C4-2B (cell line): Measurements from ENCODE around the gene PILRB.
"Not testable (repeated sequence)": the region's sequence is repeated elsewhere in the genome, so short reads cannot be mapped to it uniquely, and the experiment has no call there.

Experiments
- H3K27ac ChIP-seq: fragments of 450-650 bp; 2 replicates; pipeline ENCODE4 v1.5.1; 2017
- ZFX ChIP-seq: fragments of 450-650 bp; IDR thresholded peaks from 2 replicates; pipeline ENCODE4 v1.6.1; 2017
- TF ChIP-seq, protein P1 (sequence below): fragments of 450-650 bp; conservative IDR thresholded peaks from 2 replicates; pipeline ENCODE4 v1.5.1; 2017; ENCODE audit warnings: mild to moderate bottlenecking

Gene PILRB

DNA sequence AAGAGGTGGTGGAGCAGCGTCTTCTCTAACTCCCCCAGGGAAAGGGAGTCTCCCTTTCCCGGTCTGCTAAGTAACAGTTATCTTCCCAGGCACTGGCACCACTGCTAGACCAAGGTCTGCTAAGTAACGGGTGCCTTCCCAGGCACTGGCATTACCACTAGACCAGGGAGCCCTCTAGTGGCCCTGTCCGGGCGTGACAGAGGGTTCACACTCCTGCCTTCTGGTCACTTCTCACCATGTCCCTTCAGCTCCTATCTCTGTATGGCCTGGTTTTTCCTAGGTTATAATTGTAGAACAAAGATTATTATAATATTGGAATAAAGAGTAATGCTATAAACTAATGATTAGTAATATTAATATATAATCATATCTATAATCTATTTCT, 12.6 kb upstream of the PILRB start:
- not testable (repeated sequence) for H3K27ac ChIP-seq
- TF ChIP-seq, protein P1, sequence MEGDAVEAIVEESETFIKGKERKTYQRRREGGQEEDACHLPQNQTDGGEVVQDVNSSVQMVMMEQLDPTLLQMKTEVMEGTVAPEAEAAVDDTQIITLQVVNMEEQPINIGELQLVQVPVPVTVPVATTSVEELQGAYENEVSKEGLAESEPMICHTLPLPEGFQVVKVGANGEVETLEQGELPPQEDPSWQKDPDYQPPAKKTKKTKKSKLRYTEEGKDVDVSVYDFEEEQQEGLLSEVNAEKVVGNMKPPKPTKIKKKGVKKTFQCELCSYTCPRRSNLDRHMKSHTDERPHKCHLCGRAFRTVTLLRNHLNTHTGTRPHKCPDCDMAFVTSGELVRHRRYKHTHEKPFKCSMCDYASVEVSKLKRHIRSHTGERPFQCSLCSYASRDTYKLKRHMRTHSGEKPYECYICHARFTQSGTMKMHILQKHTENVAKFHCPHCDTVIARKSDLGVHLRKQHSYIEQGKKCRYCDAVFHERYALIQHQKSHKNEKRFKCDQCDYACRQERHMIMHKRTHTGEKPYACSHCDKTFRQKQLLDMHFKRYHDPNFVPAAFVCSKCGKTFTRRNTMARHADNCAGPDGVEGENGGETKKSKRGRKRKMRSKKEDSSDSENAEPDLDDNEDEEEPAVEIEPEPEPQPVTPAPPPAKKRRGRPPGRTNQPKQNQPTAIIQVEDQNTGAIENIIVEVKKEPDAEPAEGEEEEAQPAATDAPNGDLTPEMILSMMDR: peak; percentile 25; the same call in 1 of the 2 replicates

DNA sequence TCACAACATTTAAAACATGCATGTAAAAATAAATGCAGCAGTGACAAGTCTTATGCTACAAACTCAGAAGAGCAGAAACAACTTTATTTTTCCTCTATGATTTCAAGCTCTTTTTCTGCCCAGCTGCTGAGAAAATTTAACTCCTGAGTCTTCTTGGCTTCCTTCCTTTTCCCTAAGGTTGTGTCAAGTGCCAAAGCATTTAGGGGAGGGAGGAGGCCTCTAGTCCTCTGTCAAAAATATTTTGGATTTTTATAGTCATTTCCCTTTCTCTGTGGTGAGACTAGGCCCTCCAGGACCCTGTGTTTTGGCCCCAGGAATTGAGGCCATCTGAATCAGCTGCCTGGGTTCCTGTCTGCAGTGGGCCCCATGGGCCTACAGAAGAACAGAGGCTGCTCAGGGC, 11.0 kb upstream of the PILRB start:
- no peak overlapping the region for H3K27ac ChIP-seq
- TF ChIP-seq, protein P1: no peak
- no peak for TF ChIP-seq ZFX

DNA sequence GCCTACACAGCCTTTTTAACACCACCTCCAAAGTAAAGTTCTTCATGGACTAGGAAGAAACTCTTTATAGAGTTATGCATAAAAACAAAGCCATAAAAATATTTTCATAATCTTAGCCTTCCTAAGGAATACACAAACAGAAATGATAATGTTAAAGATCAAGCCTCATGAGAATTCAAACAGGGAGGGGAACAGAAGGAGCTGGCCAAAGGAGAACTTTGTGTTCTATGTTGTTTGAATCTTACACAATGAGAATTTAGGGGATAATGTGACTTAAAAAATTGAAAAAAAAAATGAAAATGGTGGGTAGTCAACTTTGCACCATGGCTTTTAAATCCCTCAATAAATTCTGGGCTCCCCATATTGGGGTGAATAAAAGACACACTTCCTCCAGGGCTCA, 9.1 kb upstream of the PILRB start:
- TF ChIP-seq ZFX: no peak
- TF ChIP-seq, protein P1: no peak
- no peak overlapping the region for H3K27ac ChIP-seq

DNA sequence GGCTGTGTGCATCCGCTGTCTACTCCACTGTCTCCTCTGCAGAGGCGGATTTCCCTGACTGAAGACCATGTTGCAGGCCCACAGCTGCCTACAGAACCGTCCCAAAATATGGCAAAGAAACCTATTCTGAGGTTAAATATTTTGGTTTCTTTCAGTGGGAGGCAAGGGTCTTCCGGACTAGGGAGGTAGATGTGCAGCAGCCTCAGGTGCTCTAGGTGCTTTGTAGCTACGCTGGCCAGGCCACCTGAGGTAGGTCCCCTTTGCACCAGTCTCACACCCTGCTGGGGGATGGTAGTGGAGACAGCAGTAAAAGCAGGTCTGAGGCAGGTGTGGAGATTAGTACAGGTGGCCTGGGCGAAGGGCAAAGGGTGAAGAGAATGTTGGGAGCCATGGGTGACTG, 8.2 kb upstream of the PILRB start:
- H3K27ac ChIP-seq: no peak overlapping the region
- TF ChIP-seq, protein P1: no peak
- TF ChIP-seq ZFX: no peak

DNA sequence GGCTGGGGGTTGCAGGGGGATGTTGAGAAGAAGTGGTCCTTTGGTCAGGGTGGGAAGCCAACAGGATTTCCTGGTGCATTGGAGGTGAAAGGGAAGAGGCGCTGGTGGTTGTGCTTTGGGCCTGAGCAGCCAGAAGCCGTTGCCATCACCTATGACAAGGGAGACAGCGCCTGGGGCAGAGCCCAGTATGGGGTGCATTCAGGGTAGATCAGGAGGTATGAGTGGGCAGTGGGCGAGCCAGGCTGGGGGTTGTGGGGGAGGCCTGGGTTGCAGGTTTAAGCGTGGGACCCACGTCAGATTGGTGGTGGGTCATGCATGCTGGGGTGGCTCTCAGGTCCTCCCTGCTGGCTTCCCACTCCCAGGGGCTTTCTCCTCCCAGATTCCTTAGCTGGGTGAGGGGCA, 6.3 kb upstream of the PILRB start:
- TF ChIP-seq ZFX: no peak
- TF ChIP-seq, protein P1: no peak
- no peak overlapping the region for H3K27ac ChIP-seq

DNA sequence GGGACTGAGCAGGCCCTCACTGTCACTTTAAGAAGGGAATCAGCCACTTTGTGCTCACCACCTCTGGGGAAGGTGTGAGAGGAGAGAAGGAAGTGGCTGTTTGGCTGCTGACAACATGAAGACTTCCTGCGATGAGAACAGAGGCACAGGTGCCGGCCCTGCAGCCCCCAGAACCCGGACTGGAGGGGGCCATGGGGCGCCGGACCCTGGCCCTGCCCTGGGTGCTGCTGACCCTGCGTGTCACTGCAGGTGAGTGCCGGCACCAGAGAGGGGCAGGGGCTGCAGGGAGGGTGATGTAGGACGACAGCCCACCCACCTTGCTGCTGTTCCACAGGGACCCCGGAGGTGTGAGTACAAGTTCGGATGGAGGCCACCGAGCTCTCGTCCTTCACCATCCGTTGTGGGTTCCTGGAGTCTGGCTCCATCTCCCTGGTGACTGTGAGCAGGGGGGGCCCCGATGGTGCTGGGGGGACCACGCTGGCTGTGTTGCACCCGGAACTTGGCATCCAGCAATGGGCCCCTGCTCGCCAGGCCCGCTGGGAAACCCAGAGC, 5.6 kb upstream of the PILRB start:
- H3K27ac ChIP-seq: not testable (repeated sequence)

DNA sequence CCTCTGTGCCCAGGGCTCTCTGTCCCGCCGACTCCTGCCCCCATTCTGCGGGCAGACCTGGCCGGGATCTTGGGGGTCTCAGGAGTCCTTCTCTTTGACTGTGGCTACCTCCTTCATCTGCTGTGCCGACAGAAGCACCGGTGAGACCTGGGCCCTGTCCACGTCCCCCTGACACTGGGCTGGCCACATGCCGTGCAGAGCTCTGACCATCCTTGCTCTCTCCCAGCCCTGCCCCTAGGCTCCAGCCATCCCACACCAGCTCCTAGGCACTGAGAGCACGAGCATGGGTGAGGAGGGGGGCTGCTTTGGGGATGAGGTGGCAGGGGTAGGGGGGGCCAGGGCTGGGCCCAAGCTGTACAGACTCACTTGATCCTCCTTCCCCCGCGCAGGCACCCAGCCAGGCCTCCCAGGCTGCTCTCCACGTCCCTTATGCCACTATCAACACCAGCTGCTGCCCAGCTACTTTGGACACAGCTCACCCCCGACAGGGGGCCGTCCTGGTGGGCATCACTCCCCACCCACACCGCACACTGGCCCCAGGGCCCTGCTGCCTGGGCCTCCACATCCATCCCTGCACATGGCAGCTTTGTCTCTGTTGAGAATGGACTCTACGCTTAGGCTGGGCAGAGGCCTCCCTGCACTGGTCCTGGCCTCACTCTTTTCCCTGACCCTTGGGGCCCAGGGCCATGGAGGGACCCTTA, 4.8 kb upstream of the PILRB start:
- H3K27ac ChIP-seq: no peak overlapping the region
- TF ChIP-seq, protein P1: no peak
- no peak for TF ChIP-seq ZFX
